Neural progenitor cell (in vitro differentiated cells): ENCODE results near the gene SPC24.

ENCODE experiments used
- CTCF ChIP-seq: fragments of 200-600 bp; sonication (generic); IDR thresholded peaks from 2 replicates; pipeline ENCODE4 v1.5.1; 2017; ENCODE audit warnings: antibody characterized with exemption, mild to moderate bottlenecking
- EZH2phosphoT487 ChIP-seq: fragments of 200-600 bp; sonication (generic); IDR thresholded peaks from 2 replicates; pipeline ENCODE4 v1.6.1; 2017; ENCODE audit warnings: antibody characterized with exemption

GRCh38 chr19:11173516-11174155 is 18.1 kb upstream of the SPC24 start:
- no peak for TF ChIP-seq EZH2phosphoT487
- no peak for TF ChIP-seq CTCF
